GM19324 (cell line): ENCODE measurements around the gene NAA10.

Experiments used
- ATAC-seq: cut with Tn5 transposase; IDR thresholded peaks from one replicate; pipeline ENCODE4 v1.9.1; 2021; ENCODE audit warnings: mild to moderate bottlenecking, moderate library complexity; ENCODE audit not compliant: unreplicated experiment, low FRiP score

The NAA10 gene

DNA sequence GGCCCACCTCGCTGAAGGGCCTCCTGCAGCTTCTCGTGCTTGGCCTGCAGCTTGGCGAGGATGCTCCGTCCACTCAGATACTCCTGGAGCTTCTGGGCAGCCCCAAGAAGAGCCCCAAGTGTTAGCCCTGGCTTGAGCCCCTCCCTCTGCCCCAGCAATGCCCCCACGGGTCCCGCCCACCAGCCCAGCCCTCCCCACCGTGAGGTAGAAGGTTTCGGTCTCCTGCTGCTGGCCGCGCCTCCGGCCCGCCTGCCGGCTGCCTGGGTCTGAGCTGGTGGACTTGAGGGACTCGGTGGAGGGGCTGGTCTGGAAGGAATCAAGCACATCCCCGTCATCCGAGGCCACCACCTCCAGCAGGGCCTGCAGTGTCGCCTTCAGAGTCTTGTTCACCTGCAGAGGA, 21.6 kb downstream of the NAA10 start:
- no peak for ATAC-seq

DNA sequence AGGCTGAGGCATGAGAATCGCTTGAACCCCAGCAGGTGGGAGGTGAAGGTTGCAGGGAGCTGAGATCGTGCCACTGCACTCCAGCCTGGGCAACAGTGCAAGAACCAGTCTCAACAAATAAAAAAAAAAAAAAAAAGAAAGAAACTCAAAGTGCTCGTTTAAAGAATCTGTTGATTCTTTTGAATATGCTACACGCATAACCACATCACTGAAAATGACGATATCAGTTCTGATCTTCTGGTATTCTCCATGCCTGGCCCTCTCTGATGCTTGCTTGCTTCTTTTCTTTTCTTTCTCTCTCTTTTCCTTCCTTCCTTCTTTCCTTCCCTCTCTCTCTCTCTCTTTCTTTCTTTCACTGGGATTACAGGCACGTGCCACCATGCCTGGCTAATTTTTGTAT, 23.0 kb downstream of the NAA10 start:
- ATAC-seq, result no peak

DNA sequence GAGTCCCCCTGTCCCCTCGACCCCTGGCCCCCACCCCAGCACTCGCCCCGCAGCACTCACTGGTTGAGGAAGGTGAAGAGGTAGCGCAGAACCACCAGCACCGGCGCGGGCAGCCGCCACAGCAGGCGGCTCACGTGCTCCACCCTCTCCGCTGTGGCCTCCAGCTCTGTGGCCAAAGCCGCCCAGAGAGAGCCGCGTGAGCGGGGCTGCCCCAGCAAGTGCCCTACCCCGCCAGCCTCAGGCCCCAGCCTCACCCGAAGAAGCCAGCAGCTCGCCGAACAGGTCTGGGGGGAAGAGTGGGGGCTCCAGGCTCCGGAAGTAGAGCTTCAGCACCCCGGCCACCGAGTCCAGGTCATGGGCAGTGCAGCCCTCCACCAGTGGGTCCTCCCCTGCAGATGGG, 24.4 kb downstream of the NAA10 start:
- ATAC-seq, result no peak

DNA sequence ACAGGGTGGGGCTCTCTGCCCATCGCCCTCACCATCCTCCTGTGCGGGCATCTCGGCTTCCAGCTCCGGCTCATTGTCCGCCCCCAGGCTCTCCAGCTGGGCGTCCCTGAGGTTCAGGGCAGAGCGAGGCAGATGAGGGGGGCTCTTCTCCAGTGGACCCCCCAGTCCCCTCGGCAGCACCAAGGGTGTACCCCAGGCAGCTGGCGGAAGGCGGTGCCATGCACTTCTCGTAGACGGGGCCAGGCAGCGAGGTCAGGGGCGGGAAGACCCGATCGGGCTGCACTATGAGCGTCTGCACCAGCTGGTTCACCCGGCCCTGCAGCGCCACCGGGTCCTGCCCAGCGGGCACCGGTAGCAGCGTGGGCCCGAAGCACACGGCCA, 24.9 kb downstream of the NAA10 start:
- no peak for ATAC-seq

DNA sequence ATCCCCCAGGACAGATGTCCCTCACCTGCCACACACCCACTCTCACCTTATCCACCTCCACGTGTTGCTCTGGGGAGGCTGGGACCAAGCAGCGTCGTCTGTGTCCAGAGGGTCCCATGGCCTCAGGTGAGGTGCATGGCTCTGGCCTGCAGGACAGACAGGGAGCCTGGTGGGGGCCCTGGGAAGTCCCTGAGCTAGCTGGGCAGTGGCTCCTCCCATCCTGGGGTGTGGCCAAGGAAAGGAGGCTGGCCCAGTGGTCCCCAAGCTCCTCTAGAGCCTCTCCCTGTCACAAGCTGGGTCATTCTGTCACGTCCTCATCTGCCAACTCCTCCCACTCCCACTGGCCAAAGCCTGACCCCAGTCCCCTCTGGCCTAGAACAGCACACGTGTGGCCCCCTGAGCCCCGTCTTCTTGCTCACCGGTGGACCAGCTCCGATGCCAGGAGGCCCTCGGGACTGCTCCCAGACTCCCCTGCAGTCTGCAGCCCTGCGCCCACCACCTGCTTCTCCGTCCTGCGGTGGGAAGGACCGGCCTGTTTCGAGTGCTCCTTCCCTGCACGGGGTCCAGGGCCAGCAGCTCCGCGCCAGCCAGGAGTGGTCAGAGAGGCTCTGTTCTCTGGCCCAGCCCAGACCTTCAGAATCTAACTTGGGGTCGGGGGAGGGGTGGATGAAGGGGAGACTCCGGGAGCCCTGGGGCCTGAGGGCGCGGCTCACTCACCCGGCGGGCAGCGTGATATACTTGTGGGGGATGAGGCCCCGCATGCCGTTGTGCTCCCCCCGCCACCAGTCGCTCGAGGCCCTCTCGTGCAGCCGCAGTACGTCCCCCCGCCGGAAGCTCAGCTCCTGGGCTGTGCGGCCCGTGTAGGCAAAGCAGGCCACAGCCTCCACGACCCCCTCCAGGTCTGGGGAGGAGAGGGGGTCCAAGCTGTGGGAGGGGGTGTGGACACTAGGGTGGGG, 25.5 kb downstream of the NAA10 start:
- ATAC-seq, result no peak

DNA sequence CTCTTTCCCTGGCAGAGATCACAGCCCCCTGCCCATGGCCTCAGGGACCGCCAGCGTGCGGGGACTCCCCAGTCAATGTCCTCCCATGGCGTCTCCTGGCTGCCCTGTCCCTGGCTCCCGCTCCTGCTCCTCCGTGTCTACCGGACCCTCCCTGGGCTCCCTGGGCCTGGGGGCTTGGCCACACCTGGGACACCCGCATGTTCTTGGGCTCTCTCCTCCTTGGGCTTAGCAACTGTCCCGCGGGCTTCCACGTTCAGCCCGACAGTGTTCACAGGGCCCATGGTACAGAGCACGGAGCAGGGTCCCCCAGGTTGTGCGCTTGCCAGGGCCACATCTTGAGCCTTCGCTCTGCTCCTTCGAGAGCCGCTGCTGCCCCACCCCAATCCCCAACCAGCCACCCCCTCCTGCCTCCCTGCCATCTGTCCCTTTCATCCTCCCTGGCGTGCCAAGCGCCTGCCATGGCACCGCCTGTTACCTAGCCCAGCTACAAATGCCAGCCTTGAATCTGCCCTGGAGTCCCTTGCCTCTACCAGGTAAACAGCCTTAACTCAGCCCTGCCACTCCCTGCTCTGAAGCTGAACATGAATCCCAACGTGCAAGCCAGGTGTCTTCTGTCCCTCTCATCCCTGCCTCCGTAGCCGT, 26.5 kb downstream of the NAA10 start:
- no peak for ATAC-seq

DNA sequence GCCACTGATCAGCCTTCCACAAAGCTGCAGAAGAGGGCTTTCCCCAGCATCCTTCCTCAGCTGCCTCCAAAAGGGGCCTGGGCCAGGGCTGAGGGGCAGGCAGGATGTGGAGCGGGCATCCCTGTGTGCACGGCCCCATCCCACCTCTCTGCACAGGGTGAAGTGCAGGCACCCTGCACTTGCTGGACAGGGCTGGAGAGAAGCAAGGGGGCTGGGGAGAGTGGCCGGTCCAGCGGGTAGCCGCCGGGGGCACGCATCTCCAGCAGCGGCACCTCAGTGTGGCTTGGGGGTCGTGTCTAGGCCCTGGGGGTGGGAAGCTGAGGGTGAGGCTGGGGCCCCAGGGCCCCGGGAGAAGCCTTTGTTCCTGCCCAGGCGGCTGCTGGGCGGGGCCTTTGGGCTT, 27.4 kb downstream of the NAA10 start:
- no peak for ATAC-seq

DNA sequence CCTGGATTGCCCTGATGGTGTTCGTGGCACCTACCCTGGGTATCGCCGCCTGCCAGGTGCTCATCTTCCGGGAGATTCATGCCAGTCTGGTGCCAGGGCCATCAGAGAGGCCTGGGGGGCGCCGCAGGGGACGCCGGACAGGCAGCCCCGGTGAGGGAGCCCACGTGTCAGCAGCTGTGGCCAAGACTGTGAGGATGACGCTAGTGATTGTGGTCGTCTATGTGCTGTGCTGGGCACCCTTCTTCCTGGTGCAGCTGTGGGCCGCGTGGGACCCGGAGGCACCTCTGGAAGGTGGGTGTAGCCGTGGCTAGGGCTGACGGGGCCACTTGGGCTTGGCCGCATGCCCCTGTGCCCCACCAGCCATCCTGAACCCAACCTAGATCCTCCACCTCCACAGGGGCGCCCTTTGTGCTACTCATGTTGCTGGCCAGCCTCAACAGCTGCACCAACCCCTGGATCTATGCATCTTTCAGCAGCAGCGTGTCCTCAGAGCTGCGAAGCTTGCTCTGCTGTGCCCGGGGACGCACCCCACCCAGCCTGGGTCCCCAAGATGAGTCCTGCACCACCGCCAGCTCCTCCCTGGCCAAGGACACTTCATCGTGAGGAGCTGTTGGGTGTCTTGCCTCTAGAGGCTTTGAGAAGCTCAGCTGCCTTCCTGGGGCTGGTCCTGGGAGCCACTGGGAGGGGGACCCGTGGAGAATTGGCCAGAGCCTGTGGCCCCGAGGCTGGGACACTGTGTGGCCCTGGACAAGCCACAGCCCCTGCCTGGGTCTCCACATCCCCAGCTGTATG, 28.5 kb downstream of the NAA10 start:
- ATAC-seq, result no peak

DNA sequence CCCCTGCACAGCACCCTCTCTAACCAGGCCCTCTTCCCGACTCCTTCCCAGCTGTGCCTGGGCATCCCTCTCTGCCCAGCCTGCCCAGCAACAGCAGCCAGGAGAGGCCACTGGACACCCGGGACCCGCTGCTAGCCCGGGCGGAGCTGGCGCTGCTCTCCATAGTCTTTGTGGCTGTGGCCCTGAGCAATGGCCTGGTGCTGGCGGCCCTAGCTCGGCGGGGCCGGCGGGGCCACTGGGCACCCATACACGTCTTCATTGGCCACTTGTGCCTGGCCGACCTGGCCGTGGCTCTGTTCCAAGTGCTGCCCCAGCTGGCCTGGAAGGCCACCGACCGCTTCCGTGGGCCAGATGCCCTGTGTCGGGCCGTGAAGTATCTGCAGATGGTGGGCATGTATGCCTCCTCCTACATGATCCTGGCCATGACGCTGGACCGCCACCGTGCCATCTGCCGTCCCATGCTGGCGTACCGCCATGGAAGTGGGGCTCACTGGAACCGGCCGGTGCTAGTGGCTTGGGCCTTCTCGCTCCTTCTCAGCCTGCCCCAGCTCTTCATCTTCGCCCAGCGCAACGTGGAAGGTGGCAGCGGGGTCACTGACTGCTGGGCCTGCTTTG, 29.2 kb downstream of the NAA10 start:
- no peak for ATAC-seq

DNA sequence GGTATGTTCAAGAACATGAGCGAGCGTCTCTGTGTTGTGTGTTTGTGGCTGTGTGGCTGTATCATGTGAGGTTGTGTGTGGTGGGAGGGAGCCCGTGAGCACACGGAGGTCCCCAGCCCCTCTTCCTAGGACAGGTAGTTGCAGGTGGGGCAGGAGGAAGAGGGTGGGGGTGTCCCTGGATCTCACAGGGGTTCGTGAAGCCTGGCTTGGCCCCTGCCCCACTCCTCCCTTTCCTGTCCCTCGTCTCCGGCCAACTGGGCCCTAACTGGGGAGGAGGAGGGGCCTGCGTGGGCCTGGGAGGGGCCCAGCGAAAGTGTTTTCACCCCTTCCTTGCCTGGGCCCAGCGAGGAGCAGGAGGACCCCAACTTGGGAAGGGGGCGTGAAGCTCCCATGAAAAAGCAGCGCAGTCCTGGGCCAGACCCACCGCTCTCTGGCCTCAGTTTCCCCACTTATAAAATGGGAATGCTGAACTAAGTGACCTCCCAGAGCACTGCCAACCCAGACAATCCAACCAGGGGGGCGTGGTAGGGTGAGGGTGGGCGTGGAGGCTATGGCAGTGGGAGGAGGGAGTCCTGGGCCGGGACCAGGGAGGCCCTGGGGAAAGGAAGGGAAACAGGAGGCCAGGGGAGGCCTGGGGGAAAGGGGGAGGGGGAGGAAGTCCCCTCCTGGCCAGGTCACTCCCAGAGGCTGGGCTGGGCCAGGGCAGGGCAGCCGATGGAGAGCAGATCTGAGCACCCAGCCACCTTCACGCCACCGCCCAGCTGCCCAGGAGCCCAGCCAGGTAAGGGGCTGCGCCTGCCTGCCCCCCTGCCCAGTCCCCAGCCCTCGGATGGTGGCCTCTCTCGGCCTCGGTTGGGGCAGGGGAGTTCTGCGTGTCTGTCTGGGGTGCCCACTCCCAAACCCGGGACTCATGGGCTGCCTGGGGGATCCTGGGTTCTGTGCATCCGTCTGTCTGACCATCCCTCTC, 30.6 kb downstream of the NAA10 start, which contains the start of gene AVPR2:
Gene AVPR2, plus strand, starts transcription at position 683 of the 967 bp plus-strand sequence. CDS start 473 bp downstream, outside the sequence.
- no peak for ATAC-seq

DNA sequence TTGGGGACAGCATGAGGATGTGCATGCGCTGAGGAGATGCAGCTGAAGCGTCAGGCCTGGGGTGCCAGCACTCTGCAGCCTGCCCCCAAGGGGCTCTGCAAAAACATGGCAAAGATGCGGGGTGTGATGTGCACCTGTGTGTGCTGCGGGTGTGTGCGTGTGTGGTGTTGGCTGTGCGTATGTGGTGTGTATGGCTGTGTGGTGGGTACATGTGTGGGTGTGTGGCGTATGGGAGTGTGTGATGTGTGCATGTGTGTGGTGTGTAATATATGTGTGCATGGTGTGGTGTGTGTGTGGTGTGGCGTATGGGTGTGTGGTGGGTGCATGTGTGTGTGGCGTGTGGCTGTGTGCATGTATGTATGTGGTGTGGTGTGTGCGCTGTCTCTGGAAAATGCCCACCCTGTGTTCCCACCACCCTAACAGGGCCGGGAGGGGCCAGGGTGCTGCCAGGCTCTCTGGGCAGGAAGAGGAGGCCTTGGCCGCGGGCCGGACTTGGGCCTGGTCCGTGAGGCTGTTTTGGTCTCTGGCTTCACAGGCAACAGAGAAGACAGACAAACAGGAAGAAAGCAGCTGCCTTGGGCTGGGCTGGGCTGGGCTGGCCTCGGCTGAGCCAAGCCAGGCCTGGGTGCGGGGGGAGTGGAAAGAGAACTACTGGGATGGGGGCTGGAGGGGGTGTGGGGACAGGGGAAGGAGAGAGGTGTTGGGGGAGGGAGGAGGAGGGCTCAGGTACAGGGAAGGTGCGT, 31.4 kb downstream of the NAA10 start:
- no peak for ATAC-seq

DNA sequence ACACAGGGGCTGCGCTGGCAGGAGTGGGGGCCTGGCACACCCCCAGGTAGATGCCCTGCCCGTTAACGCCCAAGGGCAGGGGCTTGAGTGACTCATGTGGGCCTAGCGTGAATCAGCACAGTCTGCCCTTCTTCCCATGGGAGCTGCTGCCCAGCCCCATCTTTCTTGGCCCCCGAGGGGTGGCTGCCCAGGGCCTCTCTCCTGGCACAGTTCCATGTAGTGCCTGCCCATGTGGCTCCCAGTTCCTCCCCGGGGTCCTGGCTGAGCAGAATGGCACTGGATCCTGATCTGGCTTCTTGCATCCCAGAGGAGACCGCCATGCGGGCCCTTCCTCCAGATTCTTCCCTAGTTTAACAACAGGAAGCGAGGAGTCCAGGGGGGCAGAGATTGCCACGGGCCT, 32.5 kb downstream of the NAA10 start:
- no peak for ATAC-seq

DNA sequence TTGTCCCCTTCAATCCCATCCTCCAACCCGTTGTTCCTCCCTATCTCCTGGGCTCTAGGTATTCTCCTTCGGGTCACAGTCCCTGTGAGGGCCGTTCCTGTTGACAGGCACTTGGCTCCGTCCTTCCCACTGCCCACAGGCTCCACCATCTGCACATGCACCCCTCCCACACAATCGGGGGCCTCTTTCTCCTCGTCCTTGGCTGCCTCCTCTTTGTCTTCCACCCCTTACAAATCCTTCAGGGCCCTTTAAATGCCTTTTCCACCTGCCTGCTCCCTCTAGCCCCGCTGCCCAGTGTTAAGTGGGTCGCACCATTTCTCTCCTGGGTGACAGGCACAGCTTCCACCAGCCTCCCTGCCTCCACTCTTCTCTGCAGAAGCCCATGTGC, 33.1 kb downstream of the NAA10 start:
- ATAC-seq, result no peak

DNA sequence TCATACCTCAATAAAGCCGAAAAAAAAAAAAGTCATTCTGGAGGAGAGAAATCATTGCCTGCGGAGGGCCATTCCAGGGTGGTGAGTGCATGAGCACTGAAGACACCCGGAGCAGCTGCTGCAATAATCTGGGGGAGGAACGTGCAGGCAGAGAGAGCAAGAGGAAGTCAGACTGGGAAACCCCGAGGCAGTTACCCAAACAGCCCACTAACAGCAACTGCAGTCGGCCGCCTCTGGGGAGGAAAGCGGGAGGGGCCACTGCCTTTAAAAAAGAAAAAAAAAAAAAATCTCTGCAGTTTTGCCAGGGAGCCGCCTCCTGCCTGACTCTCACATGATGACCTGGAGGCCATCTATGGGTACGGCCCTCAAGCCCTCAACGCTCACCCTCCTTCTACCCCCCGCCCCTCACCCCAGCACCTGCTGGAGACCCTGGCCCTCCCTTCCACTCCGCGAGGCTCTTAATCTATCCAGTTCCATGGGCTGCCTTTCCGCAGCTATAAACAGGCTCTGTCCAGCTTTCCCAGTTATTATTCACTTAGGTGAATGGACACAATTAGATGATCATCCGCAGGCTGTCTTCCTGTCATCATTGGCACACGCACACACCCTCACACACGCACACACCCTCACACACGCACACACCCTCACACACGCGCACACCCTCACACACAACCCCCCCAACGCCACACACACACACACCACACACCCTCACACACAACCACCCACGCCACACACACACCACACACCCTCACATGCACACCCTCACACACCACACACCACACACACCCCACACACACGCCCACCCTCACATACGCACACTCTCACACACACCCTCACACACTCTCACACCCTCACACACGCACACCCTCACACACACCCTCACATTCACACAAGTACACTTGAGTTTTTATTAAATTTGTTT, 33.7 kb downstream of the NAA10 start:
- ATAC-seq, result no peak

DNA sequence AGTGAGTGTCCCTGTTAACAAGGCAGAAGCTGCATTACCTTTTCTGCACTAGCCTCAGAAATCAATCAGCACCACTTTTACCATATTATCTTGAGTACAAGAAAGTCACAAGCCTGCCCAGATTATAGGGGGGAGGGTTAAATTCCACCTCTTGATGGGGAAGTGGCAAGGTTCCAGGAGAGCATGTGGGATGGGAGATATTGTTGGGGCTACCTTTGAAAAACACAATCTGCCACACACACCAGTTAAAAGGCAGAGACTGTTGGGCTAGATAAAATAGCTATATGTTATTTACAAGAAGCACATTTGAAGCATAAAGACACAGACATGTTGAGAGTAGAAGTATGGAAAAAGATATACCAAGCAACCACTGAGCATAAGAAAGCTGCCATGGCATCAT, 36.9 kb downstream of the NAA10 start:
- no peak for ATAC-seq

DNA sequence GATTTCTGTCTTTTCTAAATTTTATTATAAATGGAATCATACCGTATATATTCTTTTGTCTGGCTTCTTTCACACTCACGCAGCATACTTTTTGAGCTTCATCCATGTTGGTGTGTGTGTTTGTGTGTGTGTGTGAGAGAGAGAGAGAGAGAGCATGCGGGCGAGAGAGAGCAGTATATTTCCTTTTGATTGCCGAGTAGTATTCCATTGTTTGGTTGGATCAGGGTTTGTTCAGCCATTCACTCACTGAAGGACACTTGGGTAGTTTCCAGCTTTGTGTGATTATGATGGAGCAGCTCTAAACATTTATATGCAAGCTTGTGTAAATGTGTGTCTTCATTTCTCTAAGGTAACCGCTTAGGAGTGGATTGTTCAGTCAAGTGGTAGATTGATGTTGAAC, 45.7 kb downstream of the NAA10 start:
- no peak for ATAC-seq

DNA sequence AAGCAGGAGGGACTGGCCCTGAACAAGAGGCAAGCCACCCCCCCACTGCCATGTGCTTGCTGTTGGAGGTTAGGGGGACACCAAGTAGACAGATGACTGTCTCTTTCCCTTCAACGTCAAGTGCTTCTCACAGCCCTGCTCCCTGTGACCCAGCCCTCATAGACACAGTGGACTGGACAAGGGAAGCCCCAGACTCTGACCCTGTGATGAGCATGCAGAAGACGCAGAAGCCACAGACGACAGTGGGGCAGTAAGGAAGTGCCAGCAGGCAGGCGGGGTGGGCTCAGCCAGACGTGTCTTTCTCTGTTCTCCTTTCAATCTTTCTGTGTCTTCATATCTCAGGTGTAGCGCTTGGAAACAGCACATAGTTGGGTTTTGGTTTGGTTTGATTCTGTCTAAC, 46.5 kb downstream of the NAA10 start:
- no peak for ATAC-seq

DNA sequence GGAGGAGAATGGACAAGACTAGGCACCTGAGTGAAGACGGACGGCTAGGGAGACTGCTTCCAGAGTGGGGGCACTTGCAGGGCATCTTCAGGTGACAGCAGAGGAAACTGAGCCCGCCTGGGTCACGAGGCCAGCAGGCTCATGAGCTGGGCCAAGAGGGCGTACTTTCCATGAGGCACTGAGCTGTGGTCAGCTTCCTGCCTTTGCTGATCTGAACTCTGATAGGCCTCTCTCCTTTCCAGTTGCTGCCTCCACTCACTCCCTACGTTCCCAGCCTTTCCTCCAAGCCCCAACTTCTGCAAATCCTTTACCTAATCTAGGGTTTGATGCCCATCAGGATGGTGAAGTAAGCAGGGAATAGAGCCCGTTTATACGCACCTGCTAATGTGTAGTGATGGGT, 47.5 kb downstream of the NAA10 start:
- no peak for ATAC-seq
